CD4-positive, alpha-beta T cell treated with Interleukin-12 subunit alpha and Interleukin-12 subunit beta, for 1 hour (primary cell): ENCODE data around the gene EIF4E2.

Source experiments
- DNase-seq: peaks from one replicate; pipeline ENCODE4 v3.0.0-alpha.2; 2020

EIF4E2 gene, protein sequence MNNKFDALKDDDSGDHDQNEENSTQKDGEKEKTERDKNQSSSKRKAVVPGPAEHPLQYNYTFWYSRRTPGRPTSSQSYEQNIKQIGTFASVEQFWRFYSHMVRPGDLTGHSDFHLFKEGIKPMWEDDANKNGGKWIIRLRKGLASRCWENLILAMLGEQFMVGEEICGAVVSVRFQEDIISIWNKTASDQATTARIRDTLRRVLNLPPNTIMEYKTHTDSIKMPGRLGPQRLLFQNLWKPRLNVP

DNA sequence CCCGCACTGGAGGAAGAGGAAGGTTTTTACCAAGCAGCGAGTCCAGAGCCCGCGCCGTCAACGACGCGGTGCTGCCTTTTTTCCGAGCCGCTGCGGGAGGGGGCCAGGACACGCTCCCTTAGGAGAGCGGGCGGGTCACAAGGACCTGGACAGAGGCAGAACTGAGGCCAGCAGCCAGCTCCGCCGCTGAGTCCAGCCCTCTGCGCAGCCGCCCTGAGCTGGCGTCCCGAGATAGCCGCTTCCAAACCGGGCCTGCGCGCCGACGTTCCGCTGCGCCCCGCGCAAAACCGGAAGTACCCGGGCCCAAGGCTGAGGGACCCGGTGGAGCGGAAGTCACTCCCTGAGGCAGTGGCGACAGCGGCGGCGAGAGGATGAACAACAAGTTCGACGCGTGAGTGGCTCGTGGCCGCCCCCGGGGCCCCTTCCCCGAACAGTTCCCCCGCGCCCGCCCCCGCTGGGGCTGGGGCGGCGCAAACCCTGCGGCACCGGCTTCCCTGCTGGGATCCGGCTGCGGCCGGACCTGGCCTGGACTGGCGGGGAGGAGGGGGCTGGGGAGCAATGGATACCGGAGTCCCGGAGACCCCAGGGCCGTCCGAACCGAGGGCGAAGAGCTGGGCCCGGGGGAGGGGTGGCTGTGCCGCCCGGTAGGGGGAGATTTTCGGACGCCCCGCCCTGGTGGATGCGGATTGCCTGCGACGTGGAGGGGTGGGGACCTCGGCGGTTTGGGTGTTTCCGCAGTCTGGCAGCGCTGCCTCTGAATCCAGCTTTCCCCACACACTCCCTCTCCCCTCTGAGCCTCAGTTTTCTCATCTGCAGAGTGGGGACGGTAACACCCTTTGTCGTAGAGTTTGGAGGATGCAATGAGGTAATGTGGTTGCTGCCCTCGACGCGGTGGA, at the start of gene EIF4E2, which contains the start of gene TIGD1:
TSS of gene EIF4E2 (plus strand) at position 336 of the 896 bp plus-strand sequence. CDS start at position 372, 36 bp downstream.
TSS of gene TIGD1 (minus strand) at position 204 of the 896 bp plus-strand sequence. CDS start 675 bp downstream, outside the sequence.
- peak; percentile 90 for DNase-seq

DNA sequence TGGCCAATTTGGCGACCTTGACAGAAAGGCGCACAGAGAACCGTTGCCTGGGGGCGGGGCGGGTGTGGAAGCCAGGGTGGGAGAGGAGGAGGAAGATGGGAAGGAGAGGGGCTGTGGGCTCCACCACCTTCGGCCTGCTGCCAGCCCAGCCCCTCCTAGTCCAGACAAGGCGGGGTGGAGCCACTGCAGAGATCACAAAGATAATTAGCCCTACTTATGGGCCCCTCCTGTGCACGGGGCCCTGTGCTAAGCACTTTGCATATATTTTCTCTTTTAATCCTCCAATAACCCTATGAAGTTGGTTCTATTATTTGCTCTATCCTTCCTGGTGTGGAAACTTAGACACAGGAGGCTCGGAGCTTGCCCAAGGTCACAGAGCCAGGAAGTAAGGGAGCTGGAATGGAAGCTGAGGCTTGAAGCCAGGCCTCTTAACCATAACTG, 49.1 kb upstream of the EIF4E2 start:
- no peak for DNase-seq

DNA sequence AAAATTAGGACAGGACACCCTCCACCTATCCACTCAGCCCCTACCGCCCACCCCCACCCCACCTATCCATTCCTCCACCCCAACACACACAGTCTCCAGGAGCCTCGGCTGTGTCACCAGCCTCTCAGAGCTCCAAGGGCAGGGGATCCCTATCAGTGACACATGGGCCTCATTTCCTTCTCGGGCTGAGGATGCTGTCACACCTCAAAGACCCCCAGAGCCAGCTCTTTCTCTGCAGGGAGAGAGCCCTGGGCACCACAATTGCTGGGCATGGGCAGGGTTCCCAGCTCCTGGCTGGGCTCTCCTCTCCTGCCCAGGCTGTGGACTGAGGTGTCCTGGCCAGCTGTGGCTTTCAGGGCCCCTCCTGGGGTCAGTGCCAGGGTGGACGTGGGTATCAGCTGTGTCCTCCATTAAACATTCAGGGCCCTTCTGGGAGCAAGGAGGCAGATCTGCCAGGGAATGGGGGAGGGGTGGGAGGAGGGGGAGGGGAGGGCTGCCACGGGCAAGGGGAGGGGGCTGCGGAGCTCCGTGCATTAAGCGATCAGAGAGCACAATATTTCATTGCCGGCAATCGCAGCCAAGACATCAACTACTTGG, 48.6 kb upstream of the EIF4E2 start:
- no peak for DNase-seq

DNA sequence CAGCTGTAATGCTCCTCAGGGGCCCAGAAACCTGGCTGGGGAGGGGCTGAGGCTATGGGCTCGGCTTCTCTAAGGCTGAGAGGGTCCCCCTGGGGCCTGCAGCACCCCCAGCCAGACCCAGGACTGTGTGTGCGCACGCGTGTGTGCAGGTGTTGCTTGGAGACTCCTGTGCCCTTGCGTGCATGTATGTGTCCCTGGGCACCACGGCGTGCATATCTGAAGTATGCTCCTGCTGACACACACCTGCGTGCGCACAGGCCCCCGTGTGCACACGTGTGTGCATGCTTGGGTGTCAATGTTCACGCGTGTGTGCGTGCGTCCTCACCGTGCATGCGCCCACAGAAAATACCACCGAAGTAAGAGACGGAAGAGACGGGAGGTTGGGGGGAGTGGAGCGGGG, 48.0 kb upstream of the EIF4E2 start:
- no peak for DNase-seq

DNA sequence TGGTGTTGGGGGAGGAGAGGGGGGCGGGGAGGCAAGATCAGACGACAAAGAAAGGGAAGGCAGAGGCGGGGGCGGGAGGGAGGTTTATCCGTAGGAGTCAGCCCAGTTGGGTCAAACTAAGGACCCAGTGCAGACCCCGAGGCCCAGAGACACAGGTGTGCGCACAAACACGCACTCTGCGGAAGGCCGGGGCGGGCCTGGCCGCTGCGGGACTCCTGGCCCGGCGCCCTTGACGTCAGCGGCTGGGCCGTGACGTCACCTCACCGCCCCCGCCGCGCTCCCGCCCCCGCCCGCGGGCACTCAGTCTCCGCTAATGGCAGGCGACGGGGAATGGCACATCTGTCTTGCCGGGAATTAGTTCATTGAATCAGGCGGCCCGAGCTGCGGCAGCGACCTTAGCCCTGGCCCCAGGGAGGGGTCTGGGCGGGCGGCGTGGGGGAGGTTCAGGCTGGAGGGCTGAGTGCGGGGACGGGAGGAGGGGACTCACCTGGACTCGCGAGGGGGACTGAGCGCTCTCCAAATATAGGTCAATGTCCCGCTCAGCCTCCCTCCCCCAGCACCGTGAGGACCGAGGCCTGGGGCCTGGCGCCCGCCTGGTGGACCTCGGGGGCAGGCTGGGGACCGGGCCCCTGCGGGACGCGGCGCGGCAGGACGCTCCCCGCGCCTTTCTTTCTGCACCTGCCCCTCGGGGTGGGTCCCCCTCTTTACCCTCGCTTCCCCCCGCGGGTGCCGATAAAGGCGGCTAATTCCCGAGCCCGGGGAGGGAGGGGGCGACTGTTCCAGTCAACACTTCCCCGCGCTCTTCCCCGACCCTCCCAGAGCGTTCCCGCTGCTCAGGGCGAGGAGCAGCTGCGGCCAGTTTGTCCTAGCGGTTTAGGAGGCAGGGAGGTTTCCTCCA, 47.3 kb upstream of the EIF4E2 start:
- peak; percentile 17 for DNase-seq

DNA sequence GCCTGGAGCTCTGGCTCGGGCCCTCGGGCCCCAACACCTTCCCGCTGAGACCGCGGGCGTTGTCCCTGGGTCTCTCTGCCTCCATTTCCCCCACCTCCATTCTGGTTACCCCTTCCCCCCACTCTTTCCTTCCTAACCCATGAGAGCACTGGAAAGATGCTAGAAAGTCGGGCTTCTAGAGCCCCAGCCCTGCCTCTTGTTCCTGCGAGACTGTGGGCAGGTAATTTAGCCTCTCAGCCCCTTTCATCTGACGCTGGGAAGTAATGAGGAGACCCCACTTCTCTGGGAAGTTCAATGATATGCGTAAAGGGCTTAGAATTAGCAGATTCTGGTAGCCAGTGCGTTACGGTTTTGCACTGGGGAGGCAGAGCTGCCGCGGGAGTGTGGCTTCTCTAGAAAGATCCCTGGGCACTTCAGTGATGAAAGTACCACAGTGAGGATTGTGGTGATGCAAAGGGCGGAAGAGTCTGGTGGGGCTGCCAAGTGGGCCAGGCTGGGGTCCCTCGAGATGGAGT, 46.6 kb upstream of the EIF4E2 start:
- no peak for DNase-seq

DNA sequence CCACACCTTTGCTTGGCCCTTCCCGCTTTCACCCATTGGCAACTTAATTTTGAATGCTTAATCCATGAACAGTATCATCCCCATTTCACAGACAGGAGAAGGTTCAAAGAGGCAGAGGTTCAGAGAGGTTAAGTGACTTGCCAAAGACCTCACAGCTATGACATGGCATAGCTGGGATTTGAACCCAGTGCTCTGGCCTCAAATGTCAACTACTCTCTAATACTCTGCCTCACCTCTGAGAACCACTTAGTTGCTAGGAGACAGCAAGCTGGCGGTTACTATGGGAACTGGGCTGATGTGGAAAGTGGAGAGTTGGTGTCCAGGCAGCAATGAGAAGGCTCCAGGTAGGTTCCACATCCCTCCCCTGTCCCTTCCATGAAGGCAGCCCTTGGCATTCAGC, 46.1 kb upstream of the EIF4E2 start:
- no peak for DNase-seq

DNA sequence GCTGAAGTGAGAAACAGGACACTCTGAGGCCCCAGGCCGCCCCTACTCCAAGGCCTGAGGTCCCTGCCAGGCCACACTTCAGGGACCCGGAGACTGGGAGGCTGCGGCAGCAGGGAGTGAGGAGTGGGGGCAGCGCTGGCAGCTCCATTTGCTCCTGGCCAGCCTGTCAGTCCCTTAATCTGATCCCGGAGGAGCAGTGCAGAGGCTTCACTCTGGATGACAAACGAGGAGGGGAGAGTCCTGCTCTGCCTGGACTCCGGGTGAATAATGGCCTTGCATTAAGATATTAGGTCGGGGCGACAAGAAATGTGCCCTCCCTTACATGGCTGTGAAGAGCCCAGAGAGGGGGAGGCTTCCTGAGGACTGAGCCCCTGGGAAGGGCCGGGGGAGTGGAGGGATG, 44.6 kb upstream of the EIF4E2 start:
- DNase-seq, result no peak

DNA sequence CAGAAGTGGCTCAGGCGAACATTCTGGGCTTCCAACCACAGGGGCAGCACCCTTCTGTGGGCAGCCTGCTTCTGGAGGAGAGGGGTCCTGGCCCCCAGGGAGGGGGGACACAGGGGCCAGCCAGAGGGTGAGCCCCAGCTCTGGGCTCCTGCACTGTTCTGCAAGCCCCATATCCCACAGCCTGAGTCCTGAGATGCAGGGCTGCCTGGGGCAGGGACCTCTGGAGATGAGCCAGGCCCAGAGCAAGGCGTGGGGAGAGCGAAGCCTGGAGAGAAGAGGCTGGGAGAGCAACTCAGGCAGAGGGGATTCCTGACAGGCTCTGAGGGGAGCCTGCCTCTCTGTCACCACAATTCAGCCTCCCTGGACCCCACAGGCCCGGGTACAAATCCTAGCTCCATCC, 43.8 kb upstream of the EIF4E2 start:
- no peak for DNase-seq

DNA sequence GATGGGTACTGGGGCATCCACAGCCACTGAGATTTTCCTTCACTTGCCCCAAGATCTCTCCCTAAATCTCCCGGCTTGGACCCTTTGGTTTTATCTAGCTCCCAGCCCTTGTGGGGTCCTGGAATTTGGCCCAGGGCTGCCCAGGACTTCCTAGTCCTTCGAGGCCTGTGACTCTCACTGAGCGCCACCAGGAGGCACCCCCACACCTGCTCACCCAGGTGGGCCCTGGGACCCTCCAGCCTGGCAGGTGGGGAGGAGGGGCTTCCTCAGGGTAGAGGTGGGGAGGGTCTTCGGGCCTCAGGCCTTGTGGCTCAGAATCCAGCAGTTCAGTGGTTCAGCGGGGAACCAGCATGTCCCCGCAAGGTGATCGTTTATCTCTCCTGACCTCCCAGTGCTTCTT, 42.2 kb upstream of the EIF4E2 start:
- no peak for DNase-seq

DNA sequence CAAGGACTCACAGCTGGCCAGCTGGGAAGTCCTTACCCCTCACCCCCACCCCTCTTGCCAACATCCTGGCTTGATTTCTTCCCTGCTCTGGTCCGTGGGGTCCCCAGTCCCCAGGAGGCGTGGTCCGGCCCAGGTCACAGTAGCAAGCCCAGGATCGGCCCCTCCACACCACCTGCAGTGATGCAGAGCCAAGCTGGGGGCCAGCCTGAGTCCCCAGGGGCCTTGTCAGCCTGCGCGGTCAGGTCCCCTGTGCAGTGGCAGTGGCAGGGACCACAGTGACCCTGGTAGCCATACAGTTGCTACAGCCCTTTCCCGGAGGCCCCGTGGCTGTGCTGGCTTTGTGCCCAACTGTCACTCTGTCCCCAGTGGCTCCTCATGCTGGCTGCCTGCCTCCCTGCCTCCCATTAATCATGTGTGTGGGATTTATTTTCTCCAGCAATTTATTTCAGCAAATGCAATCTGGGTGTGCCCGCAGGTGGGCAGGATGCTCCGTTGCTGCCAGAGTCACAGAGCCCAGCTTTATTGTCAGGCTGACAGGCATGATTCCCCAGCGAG, 39.1 kb upstream of the EIF4E2 start:
- no peak for DNase-seq

DNA sequence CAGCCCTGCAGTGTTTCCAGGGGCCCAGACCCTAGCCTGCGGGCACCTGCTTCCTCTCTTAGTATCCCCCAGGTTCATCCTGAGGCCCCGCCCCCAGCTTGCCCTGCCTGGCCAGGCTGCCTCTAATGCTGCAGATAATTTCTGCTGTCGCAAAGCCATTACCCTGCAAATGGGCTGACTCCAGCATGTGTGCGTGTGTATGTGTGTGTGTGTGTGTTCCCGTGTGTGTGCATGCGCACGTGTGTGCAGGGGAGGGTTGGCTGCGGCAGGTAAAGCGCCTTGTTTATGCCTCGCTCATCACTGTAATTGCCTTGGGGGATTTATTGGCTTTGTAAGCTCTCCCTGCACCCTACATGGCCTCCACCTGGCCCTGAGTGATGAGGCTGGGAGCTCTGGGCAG, 37.9 kb upstream of the EIF4E2 start:
- DNase-seq, result no peak

DNA sequence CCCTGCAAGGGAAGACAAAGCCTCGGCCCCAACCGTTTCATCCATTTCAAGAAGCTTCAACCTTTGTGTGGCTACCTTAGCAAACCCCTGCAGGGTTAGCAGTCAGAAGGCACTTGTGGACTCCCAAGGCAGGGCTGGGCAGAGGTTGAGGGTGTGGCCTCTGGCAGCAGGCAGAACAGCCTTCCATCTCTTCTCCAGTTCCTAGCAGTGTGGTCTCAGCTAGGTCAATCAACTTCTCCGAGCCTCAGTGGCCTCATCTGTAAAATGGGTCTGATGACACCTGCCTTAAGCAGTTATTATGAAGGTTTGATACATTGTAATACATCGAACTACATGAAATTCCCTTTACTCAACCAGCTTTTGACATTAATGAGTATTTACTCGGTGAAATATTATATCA, 37.1 kb upstream of the EIF4E2 start:
- DNase-seq, result no peak

DNA sequence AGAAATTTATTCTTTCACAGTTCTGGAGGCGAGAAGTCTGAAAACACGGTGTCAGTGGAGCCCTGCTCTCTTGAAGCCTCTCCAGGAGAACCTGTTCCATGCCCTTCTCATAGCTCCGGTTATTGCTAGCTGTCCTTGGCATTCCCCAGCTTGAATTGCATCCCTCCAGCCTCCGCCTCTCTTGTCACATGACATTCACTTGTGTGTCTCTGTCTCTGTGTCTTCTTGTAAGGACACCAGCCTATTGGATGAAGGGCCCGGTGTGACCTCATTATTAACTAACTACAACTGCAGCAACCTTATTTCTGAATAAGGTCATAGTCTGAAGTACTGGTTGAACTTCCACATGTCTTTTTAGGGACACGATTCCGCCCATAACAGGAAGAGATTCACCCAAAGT, 34.9 kb upstream of the EIF4E2 start:
- DNase-seq, result no peak

DNA sequence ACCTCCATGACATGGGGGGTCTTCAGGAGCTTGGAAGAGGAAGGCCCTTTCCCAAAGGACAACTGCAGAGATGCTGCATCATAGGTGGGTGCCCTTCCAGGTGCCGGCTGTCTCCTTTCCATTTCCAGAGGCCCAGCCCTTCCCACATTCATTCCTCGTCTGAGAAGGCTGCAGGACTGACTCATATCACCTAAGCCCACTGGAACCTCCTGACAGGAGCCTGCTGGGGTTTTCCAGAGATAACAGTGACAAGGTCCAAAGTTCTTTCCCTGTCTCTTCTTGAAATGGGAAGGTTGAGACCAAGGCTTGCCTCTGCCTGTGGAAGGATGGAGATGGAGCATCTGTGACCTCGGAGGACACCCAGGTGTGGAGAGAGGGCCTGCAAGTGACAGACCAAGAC, 33.9 kb upstream of the EIF4E2 start:
- no peak for DNase-seq

DNA sequence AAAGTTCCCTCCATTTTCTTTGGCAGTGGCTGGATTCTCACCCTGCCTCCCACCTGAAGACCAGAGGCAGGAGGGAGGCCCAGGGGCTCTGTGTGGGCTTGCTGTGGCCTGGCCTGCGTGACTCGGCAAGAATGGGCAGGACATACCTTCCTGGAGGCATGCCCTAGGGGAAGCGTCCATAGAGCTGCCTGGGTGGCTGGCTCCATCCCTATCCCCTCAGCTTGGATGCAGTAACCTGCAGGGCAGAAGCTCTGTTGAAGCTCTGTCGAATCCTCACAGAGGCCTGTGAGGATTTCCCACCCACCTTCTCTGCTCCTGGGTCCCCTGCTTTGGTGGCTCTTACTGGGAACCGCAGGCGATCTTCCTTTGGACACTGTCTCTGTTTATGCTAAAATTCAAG, 31.6 kb upstream of the EIF4E2 start:
- no peak for DNase-seq

DNA sequence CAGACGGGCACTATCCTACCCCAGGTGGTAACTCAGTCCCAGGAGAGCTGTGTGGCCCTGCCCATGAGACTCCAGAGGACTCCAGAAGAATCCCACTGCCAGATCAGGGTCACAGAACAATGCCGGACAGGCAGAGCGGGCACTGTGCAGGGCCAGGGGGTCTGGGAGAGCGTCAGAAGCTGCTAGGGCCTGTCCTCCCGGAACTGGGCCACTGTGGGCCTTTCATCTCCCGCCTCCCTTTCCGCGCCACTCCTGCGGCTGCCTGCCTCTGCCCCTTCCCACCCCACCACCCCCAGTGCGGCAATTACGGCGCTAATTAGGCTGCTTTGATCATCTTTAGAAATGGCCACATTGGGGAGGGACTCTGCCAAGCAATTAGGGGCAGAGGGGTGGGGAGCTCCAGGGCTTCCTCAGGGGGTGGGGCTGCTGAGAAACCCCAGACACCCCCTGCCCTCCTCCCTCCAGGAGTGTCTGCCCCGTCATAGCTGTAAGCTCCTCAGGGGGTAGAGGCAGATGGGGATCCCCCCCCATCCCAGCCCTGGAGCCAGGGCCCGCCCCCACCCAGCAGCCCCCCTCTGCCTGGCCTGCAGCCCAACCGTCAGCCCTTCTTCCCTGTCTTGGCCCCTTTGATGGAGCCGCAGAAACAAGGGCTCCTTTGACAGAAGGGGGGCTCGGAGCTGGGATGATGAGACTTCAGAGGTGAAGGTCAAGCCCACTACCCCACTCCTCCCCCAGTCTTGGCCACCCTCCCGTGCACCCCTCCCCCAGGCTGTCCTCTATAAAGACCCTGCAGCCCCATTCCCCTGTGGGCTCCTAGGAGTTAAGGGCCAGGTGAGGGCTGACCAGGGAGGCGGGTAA, 30.7 kb upstream of the EIF4E2 start, which contains the start of gene PRSS56:
TSS of gene PRSS56 (plus strand) at position 808 of the 858 bp plus-strand sequence. CDS start 211 bp downstream, outside the sequence.
- no peak for DNase-seq

DNA sequence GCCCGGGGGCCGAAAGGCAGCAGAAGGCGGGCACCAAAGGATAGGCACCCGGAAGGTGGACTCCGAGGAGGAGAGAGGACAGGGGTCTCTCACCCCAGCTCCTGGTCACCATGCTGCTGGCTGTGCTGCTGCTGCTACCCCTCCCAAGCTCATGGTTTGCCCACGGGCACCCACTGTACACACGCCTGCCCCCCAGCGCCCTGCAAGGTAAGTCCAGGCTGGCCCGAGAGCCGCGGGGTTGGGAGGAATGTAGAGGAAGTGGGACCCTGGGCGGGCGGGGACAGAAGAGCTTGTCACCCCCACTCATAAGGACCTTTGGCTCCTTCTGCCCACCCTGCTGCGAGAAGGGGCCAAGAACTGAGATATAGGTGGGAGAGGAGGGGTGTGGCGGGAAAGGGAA, 30.0 kb upstream of the EIF4E2 start:
- no peak for DNase-seq

DNA sequence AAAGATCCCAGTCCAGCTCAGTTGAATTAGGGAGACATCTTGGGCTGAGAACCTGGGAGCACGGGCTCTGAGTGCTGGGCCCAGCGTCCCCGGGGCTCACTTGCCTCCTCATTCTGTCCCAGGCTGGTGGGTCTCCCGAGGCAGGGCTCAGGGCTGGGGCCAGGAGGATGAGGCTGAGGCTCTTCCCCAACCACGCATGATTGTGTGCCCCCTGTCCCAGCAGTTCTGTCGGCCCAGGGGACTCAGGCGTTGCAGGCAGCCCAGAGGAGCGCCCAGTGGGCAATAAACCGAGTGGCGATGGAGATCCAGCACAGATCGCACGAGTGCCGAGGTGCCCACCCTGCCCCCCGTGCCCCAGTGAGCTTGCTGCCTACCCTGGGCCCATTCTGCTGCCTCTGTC, 29.4 kb upstream of the EIF4E2 start:
- DNase-seq, result no peak

DNA sequence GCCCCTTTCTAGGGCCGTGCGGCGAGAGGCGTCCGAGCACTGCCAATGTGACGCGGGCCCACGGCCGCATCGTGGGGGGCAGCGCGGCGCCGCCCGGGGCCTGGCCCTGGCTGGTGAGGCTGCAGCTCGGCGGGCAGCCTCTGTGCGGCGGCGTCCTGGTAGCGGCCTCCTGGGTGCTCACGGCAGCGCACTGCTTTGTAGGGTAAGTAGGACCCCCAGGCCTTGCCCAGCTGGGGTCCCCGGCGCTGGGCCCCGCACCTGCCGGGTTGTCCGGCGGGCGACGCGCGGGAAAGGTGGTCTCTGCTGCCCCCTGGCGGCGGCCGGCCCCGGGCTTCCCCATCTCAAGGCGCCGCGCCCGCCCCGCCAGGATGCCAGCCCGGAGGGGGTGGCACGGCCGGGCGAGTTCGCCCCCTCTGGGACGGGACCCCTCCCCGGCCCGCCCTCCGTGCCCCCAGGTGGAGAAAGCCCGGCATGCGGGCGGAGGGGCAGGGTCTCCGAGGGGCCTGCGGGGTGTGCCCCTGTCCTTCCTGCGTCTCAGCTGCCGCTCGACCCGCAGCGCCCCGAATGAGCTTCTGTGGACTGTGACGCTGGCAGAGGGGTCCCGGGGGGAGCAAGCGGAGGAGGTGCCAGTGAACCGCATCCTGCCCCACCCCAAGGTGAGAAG, 28.4 kb upstream of the EIF4E2 start:
- peak; percentile 66 for DNase-seq
